ENCODE results near the gene DLGAP4.

DNA sequence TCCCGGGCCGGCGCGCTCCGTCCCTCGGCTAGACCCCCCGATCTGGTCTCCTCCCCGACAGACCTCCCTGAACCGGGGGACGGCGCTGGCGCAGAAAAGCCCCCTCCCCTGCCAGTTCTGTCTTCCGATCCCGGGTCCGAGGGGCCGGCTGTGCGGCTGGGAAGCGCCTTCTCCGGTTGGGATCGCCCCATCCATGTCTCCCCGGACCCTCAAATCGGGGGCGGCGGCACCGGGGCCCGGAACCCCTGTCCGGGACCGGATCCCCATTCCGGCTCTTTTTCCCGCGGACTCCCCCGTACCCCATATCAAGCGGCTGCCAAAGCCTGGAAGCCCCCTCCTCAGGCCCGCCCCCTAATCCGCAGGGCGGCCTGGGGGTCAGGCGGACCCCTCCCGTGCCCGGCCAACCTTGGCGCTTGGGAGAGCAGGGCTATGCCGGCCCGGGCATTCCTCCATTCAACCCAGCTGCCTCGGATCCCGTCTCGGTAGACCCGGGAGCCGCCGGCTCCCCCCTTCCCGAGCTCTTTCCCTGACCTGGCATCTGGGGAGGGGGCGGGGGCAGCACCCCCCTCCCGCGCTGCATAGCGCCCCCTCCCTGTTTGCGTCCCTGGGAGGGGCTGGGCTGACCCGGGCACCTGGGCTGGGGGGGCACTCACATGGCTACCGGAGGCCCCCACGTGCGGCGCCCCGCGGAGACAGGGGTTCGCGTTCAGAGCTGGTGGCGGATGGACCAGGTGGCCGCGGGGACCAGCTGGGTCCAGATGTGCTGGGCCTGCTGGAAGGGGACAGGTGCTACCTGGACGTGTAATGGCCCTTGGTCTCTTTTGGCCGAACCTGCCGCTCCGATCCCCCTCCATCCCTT, 643 bp downstream of the DLGAP4 start:
- no peak for TF ChIP-seq FOXJ2 (tag; IDR thresholded peaks at IDR 0.05)
- TF ChIP-seq, protein P1, sequence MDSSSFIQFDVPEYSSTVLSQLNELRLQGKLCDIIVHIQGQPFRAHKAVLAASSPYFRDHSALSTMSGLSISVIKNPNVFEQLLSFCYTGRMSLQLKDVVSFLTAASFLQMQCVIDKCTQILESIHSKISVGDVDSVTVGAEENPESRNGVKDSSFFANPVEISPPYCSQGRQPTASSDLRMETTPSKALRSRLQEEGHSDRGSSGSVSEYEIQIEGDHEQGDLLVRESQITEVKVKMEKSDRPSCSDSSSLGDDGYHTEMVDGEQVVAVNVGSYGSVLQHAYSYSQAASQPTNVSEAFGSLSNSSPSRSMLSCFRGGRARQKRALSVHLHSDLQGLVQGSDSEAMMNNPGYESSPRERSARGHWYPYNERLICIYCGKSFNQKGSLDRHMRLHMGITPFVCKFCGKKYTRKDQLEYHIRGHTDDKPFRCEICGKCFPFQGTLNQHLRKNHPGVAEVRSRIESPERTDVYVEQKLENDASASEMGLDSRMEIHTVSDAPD (CRISPR knock-in tag; IDR thresholded peaks at IDR 0.05) = no peak
- no peak for TF ChIP-seq FOXM1 (IDR thresholded peaks at IDR 0.05; ENCODE audit: low read depth)
- TF ChIP-seq FOXM1 (CRISPR knock-in tag; IDR thresholded peaks at IDR 0.05; ENCODE audit: low read depth) = no peak
- TF ChIP-seq MXI1 (IDR thresholded peaks at IDR 0.05; ENCODE audit: low read depth, low read length) = no peak
- no peak for TF ChIP-seq EZH2 (IDR thresholded peaks at IDR 0.05; ENCODE audit: borderline replicate concordance, low read depth, low read length)
- no peak for TF ChIP-seq ZNF384 (IDR thresholded peaks at IDR 0.05; ENCODE audit: low read depth, low read length)
- TF ChIP-seq, protein P2, sequence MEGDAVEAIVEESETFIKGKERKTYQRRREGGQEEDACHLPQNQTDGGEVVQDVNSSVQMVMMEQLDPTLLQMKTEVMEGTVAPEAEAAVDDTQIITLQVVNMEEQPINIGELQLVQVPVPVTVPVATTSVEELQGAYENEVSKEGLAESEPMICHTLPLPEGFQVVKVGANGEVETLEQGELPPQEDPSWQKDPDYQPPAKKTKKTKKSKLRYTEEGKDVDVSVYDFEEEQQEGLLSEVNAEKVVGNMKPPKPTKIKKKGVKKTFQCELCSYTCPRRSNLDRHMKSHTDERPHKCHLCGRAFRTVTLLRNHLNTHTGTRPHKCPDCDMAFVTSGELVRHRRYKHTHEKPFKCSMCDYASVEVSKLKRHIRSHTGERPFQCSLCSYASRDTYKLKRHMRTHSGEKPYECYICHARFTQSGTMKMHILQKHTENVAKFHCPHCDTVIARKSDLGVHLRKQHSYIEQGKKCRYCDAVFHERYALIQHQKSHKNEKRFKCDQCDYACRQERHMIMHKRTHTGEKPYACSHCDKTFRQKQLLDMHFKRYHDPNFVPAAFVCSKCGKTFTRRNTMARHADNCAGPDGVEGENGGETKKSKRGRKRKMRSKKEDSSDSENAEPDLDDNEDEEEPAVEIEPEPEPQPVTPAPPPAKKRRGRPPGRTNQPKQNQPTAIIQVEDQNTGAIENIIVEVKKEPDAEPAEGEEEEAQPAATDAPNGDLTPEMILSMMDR (IDR thresholded peaks at IDR 0.05 in 2 of 3, conservative IDR thresholded peaks at IDR 0.05 in 1 of 3; ENCODE audit: insufficient read depth in 2 of 3, low read depth in 1 of 3, low read length in 3 of 3) = no peak
- TF ChIP-seq SIN3B (IDR thresholded peaks at IDR 0.05; ENCODE audit: low read depth) = no peak
- no peak for TF ChIP-seq CEBPB (tag; IDR thresholded peaks at IDR 0.05)
- no peak for TF ChIP-seq ZNF197 (CRISPR knock-in tag; IDR thresholded peaks at IDR 0.05; ENCODE audit: low read depth)
- TF ChIP-seq POLR2AphosphoS2 (IDR thresholded peaks at IDR 0.05; ENCODE audit: low read length) = no peak

Measured in K562 (cell line).